T-helper 1 cell treated with Interleukin-12 subunit alpha and Interleukin-12 subunit beta and Interleukin-4 antibody, amounts not matched to agents 30 ng/mL and 1 ng/mL, for 36 hours (primary cell): ENCODE data around the gene ANTXR2. TPM values are rescaled to one million over a fixed set of nuclear protein-coding genes. Genes with fewer than 3 reads are reported as not detected.

Experiments used
- intact Hi-C: fragments of 100-400 bp; cut with micrococcal nuclease; formaldehyde crosslinking; loops from one replicate; pipeline ENCODE4 v1.15.1; 2024
- total RNA-seq: library from RNA; stranded (reverse); gene quantifications from 2 replicates; pipeline ENCODE4 v1.2.3, GENCODE V29; 2022

ANTXR2 gene
- total RNA-seq, 1 donor from 2014 or later, result 107 TPM

GRCh38 chr4:80092088-80092487, 19.1 kb upstream of the ANTXR2 start:
- intact Hi-C loops, result loop anchor here (1.0 kb wide), 1 partner anchor 33 kb away; no protein-coding TSS in a partner anchor

GRCh38 chr4:80091688-80092087, 18.7 kb upstream of the ANTXR2 start:
- intact Hi-C loops, result loop anchor here (1.0 kb wide), 1 partner anchor 34 kb away; no protein-coding TSS in a partner anchor

GRCh38 chr4:80091184-80091583, 18.2 kb upstream of the ANTXR2 start:
- intact Hi-C loops, result no loop called here

GRCh38 chr4:80090090-80090489, 17.1 kb upstream of the ANTXR2 start:
- intact Hi-C loops, result no loop called here

GRCh38 chr4:80088471-80088870, 15.4 kb upstream of the ANTXR2 start:
- intact Hi-C loops, result no loop called here

GRCh38 chr4:80086296-80086695, 13.3 kb upstream of the ANTXR2 start:
- intact Hi-C loops, result no loop called here

GRCh38 chr4:80085081-80085480, 12.1 kb upstream of the ANTXR2 start:
- intact Hi-C loops, result no loop called here

GRCh38 chr4:80082693-80083092, 9.7 kb upstream of the ANTXR2 start:
- intact Hi-C loops, result no loop called here

GRCh38 chr4:80081566-80081965, 8.5 kb upstream of the ANTXR2 start:
- intact Hi-C loops, result no loop called here

GRCh38 chr4:80079255-80079923, 6.4 kb upstream of the ANTXR2 start:
- intact Hi-C loops, result no loop called here

- intact Hi-C loops, result loop anchor here (1.0 kb wide), 1 partner anchor 8 kb away; no protein-coding TSS in a partner anchor
Observed at GRCh38 chr4:80078346-80079092, 5.5 kb upstream of the ANTXR2 start.

- intact Hi-C loops, result loop anchor here (1.0 kb wide), 2 partner anchors 7 to 48 kb away; no protein-coding TSS in a partner anchor
Observed at GRCh38 chr4:80077639-80078038, 4.6 kb upstream of the ANTXR2 start.

- intact Hi-C loops, result loop anchor here (1.0 kb wide), 1 partner anchor 49 kb away; no protein-coding TSS in a partner anchor
Observed at GRCh38 chr4:80076681-80077080, 3.7 kb upstream of the ANTXR2 start.

GRCh38 chr4:80075995-80076675, 3.1 kb upstream of the ANTXR2 start:
- intact Hi-C loops, result no loop called here

- intact Hi-C loops, result loop anchor here (5.0 kb wide), 2 partner anchors 418 to 1297 kb away; partner anchors contain the start of gene BMP2K
Observed at GRCh38 chr4:80074651-80075050, 1.6 kb upstream of the ANTXR2 start.

- intact Hi-C loops, result loop anchor here (5.0 kb wide), 2 partner anchors 418 to 1297 kb away; partner anchors contain the start of gene BMP2K
Observed at GRCh38 chr4:80074069-80074468, 1.0 kb upstream of the ANTXR2 start.

GRCh38 chr4:80073473-80074008, 512 bp upstream of the ANTXR2 start:
- intact Hi-C loops, result loop anchor here (1.0 to 5.0 kb wide), 11 partner anchors 15 to 1296 kb away; partner anchors contain the start of gene BMP2K

- intact Hi-C loops, result loop anchor here (2.0 to 5.0 kb wide), 3 partner anchors 55 to 1295 kb away; partner anchors contain the start of gene BMP2K
Observed at GRCh38 chr4:80072228-80072743, 743 bp downstream of the ANTXR2 start.

- intact Hi-C loops, result loop anchor here (1.0 to 5.0 kb wide), 4 partner anchors 55 to 1294 kb away; partner anchors contain the start of gene BMP2K
Observed at GRCh38 chr4:80071604-80072227, 1.3 kb downstream of the ANTXR2 start.

GRCh38 chr4:80070880-80071603, 2.0 kb downstream of the ANTXR2 start:
- intact Hi-C loops, result loop anchor here (1.0 to 5.0 kb wide), 4 partner anchors 7 to 1294 kb away; partner anchors contain the start of gene BMP2K
